Panc1 (cell line): ENCODE data around the gene ADGRG3.

Experiments
- CTCF ChIP-seq: fragments of 450-650 bp; IDR thresholded peaks from 2 replicates; pipeline ENCODE4 v1.5.1; 2017; ENCODE audit warnings: mild to moderate bottlenecking
- POLR2AphosphoS5 ChIP-seq: IDR thresholded peaks from 2 replicates; pipeline ENCODE4 v1.6.1; 2012; ENCODE audit warnings: mild to moderate bottlenecking, low read depth, low read length, moderate library complexity
- REST ChIP-seq, 2 experiments: IDR thresholded peaks; 2 replicates each; pipeline ENCODE4 v1.6.1; 2011 to 2012; ENCODE audit warnings: low read depth in 2 of 2, control low read depth in 1 of 2, low read length in 1 of 2, mild to moderate bottlenecking in 1 of 2, moderate library complexity in 1 of 2; ENCODE audit not compliant: insufficient read depth in 1 of 2
- TCF7L2 ChIP-seq: IDR thresholded peaks from 2 replicates; pipeline ENCODE4 v1.6.1; 2011; ENCODE audit warnings: mild to moderate bottlenecking, low read depth, low read length, inconsistent platforms

- no peak for TF ChIP-seq CTCF
- TF ChIP-seq TCF7L2, result no peak
- no peak for TF ChIP-seq POLR2AphosphoS5
- no peak for TF ChIP-seq REST (IDR thresholded peaks at IDR 0.05; ENCODE audit: insufficient read depth in 1 of 2, low read depth in 2 of 2, low read length in 1 of 2)
Measured at GRCh38 chr16:57636184-57636583, 31.9 kb upstream of the ADGRG3 start.
